ENCODE data around the gene ROR1.

DNA sequence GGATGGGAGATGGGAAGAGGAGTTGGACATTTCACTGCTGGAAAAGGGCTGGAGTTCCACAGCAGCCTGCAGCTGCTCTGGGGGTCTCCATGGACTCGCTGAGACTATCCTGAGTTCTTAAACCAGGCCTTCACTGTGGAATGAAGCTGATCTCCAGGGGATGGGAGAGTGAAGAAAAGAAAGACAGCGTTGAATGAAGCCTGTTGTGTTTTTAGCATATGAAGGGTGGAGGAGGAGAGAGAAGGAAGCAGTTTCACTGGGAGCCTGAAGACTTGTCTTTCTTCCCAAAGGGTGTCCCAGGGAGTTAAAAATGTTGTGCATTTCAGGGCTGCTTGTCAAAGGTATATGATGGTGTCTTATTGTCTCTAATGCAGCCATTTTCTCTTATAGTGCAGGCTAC lies 9.2 kb downstream of the ROR1 start:
- TF ChIP-seq POLR2A (IDR thresholded peaks at IDR 0.05) (no peak), CTCF (IDR thresholded peaks at IDR 0.05) (no peak), POLR2AphosphoS5 (IDR thresholded peaks at IDR 0.05) (no peak)
